T-helper 1 cell treated with Interleukin-12 subunit alpha and Interleukin-12 subunit beta and Interleukin-4 antibody, amounts not matched to agents 30 μg/mL and 1 μg/mL, for 36 hours (primary cell): Measurements from ENCODE around the gene CMTM8.

Experiments used
- H3K27ac Mint-ChIP-seq: one replicate; pipeline ENCODE4 v1.8.0; 2021; ENCODE audit warnings: mild to moderate bottlenecking, mixed read lengths
- H3K27me3 Mint-ChIP-seq: one replicate; pipeline ENCODE4 v1.8.0; 2021; ENCODE audit warnings: low read depth, mixed read lengths
- H3K36me3 Mint-ChIP-seq: one replicate; pipeline ENCODE4 v1.8.0; 2021; ENCODE audit warnings: low read depth, mixed read lengths
- H3K4me1 Mint-ChIP-seq: one replicate; pipeline ENCODE4 v1.8.0; 2021; ENCODE audit warnings: low read depth, mixed read lengths
- H3K4me3 Mint-ChIP-seq: one replicate; pipeline ENCODE4 v1.8.0; 2021; ENCODE audit warnings: mild to moderate bottlenecking, moderate library complexity, mixed read lengths
- H3K9me3 Mint-ChIP-seq: one replicate; pipeline ENCODE4 v1.8.0; 2021; ENCODE audit warnings: mixed read lengths

CMTM8 gene

DNA sequence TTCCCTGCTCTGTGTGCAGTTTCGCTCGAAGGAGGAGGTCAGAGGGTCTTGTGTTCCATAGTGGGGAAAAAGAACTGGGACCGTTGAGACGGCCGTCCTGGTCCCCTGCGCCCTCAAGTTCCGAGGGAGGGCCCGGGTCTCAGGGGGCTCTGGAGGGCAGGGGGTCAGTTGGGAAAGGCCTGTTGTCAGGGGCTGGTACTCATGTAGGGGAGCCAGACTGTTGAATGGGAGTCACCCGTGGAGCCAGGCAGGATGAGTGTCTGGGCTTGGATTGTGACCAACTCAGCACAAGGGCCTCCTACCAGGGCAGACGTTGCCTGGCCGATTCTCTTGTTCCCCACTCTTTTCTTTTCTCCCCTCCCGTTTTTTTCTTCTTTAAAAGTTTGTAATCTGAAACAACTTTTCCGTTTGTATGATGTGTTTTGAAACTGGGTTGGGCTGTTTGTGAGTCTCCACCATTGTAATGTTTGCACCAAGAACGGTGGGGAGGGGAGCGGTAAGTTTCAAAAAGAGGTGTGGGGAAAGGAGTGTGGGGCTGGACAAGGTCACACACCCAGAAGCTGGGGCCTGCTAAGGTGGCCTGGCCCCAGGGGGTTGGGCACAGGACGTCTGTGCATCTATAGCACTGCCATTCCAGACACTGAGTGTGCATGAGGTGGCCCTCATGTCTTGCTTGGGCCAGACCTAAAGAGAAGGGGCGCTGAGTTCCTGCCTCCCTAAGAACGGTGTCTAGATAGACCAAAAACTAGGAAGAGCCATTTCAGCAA, 154.2 kb downstream of the CMTM8 start:
- H3K4me3 Mint-ChIP-seq: peak overlapping the region; percentile 99
- H3K9me3 Mint-ChIP-seq: no peaks in the 10 kb centered on the region
- H3K4me1 Mint-ChIP-seq: peaks cover 48% of the 10 kb centered on the region
- no peaks in the 10 kb centered on the region for H3K27me3 Mint-ChIP-seq
- H3K36me3 Mint-ChIP-seq: peaks cover 22% of the 10 kb centered on the region
- H3K27ac Mint-ChIP-seq: peak overlapping the region; percentile 99

- Mint-ChIP-seq H3K27me3 (no peaks in the 10 kb centered on the region), H3K4me3 (no peak overlapping the region), H3K36me3 (peaks cover 23% of the 10 kb centered on the region), H3K27ac (peak overlapping the region; percentile 6), H3K9me3 (no peaks in the 10 kb centered on the region), H3K4me1 (peaks cover 67% of the 10 kb centered on the region)
Observed at GRCh38 chr3:32395496-32395895, 157.0 kb downstream of the CMTM8 start.

DNA sequence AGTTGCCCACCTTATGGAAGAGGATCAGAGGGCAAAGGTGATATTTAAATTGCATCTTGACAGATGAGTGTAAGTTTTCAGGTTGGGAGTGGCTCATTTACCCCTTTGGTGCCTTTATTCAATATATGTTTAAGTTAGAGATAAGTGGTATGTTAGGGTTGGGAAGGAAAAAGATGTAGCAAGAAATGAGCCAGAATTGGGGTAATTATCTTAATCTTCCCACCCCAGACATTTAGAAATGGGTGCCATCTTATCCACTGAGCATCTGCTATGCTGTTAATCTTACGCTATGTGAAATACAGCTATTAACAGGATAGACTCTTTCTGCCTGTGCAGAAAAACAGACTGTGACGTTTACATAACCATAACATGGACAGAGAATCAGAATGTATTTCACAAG, 159.5 kb downstream of the CMTM8 start:
- Mint-ChIP-seq H3K9me3 (no peaks in the 10 kb centered on the region), H3K4me1 (peaks cover 68% of the 10 kb centered on the region), H3K27ac (peak overlapping the region; percentile 8), H3K4me3 (no peak overlapping the region), H3K36me3 (peaks cover 21% of the 10 kb centered on the region), H3K27me3 (no peaks in the 10 kb centered on the region)

GRCh38 chr3:32398531-32398930, 160.1 kb downstream of the CMTM8 start:
- H3K27me3 Mint-ChIP-seq: no peaks in the 10 kb centered on the region
- H3K4me3 Mint-ChIP-seq: no peak overlapping the region
- peak overlapping the region; percentile 69 for H3K27ac Mint-ChIP-seq
- H3K36me3 Mint-ChIP-seq: peaks cover 22% of the 10 kb centered on the region
- no peaks in the 10 kb centered on the region for H3K9me3 Mint-ChIP-seq
- peaks cover 66% of the 10 kb centered on the region for H3K4me1 Mint-ChIP-seq

DNA sequence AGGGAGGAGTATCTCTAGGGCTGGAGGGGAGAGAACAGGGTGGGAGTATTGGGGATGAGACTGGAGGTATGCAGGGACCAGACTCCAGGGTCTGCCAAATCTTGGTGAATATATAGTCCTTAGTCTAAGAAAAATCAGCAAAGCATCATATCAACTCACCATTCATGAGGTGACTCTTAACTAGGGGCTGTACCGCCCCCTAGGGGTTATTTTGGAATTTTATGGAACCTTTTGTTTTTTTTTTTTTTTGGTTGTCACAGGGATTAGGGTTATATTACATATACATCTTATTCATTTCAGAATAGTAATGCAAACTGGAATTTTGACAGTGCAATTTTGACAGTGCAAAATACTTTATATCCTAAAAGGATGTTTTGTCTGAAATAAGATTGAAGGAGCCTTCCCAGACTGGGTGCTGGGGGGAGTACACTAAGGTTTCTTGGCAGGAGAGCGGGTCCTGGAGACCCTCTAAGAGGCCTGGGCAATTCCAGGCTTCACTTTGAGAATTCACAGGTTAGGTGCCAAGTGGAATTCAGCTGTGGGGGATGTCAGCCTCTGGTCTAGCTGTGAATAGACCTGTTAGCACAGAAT, 160.6 kb downstream of the CMTM8 start:
- Mint-ChIP-seq H3K27ac (peak overlapping the region; percentile 69), H3K36me3 (peaks cover 23% of the 10 kb centered on the region), H3K9me3 (no peaks in the 10 kb centered on the region), H3K4me1 (peaks cover 65% of the 10 kb centered on the region), H3K27me3 (no peaks in the 10 kb centered on the region), H3K4me3 (no peak overlapping the region)

DNA sequence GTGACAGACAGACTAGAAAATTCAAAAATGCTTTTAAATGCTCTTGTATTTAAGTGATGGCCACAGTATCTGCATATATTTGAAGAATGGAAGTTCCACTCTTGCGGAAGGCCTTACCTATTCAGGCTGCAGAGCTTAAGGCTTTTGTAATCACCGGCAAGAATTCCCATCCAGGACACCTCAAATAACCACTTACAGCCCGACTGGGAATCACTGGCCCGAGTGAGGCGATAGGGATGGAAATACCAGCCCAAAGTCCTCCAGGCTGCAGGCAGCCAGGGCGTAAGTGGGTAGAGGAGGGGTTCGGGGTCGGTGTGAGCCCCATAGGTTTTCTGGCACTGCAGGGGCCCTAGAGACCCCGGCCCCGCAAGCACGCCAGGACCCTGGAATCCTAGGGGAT, 162.6 kb downstream of the CMTM8 start:
- peaks cover 54% of the 10 kb centered on the region for H3K4me1 Mint-ChIP-seq
- peak overlapping the region; percentile 79 for H3K27ac Mint-ChIP-seq
- no peaks in the 10 kb centered on the region for H3K9me3 Mint-ChIP-seq
- H3K27me3 Mint-ChIP-seq: no peaks in the 10 kb centered on the region
- peaks cover 26% of the 10 kb centered on the region for H3K36me3 Mint-ChIP-seq
- peak overlapping the region; percentile 93 for H3K4me3 Mint-ChIP-seq

- peak overlapping the region; percentile 93 for H3K4me3 Mint-ChIP-seq
- H3K4me1 Mint-ChIP-seq: peaks cover 56% of the 10 kb centered on the region
- no peaks in the 10 kb centered on the region for H3K27me3 Mint-ChIP-seq
- H3K27ac Mint-ChIP-seq: peak overlapping the region; percentile 96
- no peaks in the 10 kb centered on the region for H3K9me3 Mint-ChIP-seq
- H3K36me3 Mint-ChIP-seq: peaks cover 26% of the 10 kb centered on the region
Observed at GRCh38 chr3:32401556-32402081, 163.1 kb downstream of the CMTM8 start.

DNA sequence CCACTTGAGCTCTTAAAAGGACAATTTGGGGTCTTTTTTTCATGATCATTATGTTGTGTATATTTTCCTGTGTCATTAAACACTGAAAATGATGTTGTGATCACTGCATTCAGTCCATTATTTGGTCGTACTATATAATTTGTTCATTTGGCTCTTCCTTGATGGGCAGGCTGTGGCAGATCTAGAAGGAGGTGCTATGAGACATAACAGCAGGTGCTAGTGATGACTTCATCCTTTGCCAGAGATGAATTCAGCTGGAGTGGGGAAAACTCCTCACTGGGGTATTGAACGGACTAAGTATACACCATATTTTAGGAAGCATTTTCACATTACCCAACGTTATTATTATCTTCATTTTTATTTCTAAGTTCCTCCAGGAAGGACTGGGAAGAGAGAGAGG, 165.2 kb downstream of the CMTM8 start:
- Mint-ChIP-seq H3K36me3 (peaks cover 30% of the 10 kb centered on the region), H3K4me3 (no peak overlapping the region), H3K27ac (peak overlapping the region; percentile 34), H3K27me3 (no peaks in the 10 kb centered on the region), H3K4me1 (peaks cover 53% of the 10 kb centered on the region), H3K9me3 (no peaks in the 10 kb centered on the region)

DNA sequence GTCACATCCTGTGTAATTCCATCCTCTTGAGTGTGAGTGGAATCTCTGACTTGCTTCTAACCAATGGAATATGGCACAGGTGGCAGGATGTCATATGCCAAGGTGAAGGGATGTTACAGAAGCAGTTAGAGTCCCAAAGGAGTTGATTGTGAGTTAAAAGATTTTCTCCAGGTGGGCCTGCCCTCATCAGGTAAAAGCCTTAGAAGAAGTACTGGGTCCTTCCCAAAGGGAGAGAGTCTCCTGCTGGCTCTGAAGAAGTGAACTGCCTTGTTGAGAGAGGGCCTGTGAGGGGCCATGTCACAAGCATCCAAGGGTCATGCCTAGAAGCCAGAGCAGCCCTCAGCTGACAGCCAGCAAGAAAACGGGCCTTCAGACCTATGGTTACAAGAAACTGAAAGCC, 166.2 kb downstream of the CMTM8 start:
- Mint-ChIP-seq H3K9me3 (no peaks in the 10 kb centered on the region), H3K4me1 (peaks cover 48% of the 10 kb centered on the region), H3K4me3 (no peak overlapping the region), H3K27me3 (no peaks in the 10 kb centered on the region), H3K27ac (no peak overlapping the region), H3K36me3 (peaks cover 32% of the 10 kb centered on the region)

GRCh38 chr3:32405155-32405554, 166.7 kb downstream of the CMTM8 start:
- Mint-ChIP-seq H3K27ac (no peak overlapping the region), H3K36me3 (peaks cover 34% of the 10 kb centered on the region), H3K27me3 (no peaks in the 10 kb centered on the region), H3K9me3 (no peaks in the 10 kb centered on the region), H3K4me1 (peaks cover 53% of the 10 kb centered on the region), H3K4me3 (no peak overlapping the region)

DNA sequence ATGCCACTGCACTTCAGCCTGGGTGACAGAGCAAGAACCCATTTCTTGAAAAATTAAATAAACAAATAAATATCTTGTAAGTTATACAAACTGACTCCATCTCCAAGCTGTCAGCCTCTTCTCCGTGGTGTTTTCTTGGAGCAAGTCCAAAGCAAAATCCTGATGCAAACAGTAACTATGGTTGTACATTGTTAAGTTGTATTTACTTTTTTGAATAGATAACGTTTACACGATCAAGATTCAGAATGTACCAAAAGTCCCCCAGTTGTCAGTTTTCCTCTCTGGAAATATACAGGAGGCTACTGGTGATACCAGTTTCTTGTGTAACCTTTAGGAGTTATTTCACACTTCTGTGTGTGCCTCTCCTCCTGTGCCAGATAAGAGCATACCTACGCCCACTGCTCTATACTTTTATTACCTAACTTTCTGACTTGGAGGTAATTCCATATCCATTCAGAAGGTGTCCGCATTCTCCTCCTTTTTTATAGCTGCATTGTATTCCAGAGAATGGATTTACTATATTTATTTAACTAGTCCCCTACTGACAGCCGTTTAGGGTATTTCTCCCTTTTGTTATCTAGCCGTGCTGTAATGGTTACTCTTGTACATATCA, 167.3 kb downstream of the CMTM8 start:
- H3K27me3 Mint-ChIP-seq: no peaks in the 10 kb centered on the region

DNA sequence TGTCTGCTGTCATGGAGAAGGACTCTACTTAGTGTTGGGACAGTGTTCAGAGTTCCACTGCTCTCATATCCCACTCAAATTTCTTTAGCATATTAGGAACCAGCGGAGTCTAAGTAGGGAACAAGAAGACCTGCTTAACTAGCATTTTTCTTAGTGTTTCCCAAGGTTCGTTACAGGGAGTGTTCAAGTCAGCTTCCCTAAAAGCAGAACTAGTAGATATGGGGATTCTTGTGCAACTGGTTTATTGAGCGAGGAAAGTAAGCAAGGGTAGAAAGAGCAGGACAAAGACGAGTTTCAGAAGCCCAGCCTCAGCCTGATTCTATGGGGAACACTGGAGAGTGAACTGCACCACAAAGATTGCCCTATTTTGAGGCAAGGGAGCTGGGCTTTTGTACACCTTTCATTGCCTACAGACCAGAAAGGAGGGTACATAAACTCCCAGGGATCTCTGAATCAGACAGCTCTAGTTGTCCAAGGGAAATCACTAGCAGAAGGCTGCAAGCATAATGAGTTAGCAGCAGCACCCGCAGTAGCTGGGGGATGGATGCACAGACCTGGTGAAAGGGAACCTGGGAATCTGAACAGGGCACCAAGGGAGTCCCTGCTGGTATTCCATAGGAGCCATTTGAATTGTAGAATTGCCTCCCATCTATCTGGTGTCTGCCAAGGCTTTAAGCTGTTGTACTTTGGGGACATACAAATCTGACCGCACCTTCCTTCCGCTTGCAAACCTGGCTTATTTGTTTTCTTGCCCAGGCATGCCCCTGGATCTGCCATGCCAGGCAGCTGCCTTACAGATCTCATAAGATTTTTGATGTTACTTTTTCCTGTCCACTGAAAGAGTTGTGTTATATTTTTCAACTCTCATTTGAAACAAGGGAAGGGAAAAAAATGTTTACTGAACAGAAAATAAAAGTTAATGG, 168.3 kb downstream of the CMTM8 start:
- no peaks in the 10 kb centered on the region for H3K9me3 Mint-ChIP-seq
- H3K27ac Mint-ChIP-seq: peak overlapping the region; percentile 8
- no peak overlapping the region for H3K4me3 Mint-ChIP-seq
- peaks cover 40% of the 10 kb centered on the region for H3K36me3 Mint-ChIP-seq
- H3K4me1 Mint-ChIP-seq: peaks cover 54% of the 10 kb centered on the region
- no peaks in the 10 kb centered on the region for H3K27me3 Mint-ChIP-seq

More for the DNA sequence above, 167.3 kb downstream of the CMTM8 start:
- Mint-ChIP-seq H3K36me3 (peaks cover 36% of the 10 kb centered on the region), H3K9me3 (no peaks in the 10 kb centered on the region), H3K4me1 (peaks cover 54% of the 10 kb centered on the region), H3K4me3 (no peak overlapping the region), H3K27ac (no peak overlapping the region)

- Mint-ChIP-seq H3K36me3 (peaks cover 31% of the 10 kb centered on the region), H3K9me3 (no peaks in the 10 kb centered on the region), H3K27ac (peak overlapping the region; percentile 67), H3K4me1 (peaks cover 52% of the 10 kb centered on the region), H3K27me3 (no peaks in the 10 kb centered on the region), H3K4me3 (no peak overlapping the region)
Observed at GRCh38 chr3:32410367-32411246, 172.1 kb downstream of the CMTM8 start.
